HG02588 (cell line): ENCODE results near the gene KDM4C.

ENCODE experiments used
- ATAC-seq: cut with Tn5 transposase; IDR thresholded peaks from one replicate; pipeline ENCODE4 v1.9.1; 2021; ENCODE audit warnings: mild to moderate bottlenecking, moderate library complexity; ENCODE audit not compliant: unreplicated experiment

KDM4C gene

DNA sequence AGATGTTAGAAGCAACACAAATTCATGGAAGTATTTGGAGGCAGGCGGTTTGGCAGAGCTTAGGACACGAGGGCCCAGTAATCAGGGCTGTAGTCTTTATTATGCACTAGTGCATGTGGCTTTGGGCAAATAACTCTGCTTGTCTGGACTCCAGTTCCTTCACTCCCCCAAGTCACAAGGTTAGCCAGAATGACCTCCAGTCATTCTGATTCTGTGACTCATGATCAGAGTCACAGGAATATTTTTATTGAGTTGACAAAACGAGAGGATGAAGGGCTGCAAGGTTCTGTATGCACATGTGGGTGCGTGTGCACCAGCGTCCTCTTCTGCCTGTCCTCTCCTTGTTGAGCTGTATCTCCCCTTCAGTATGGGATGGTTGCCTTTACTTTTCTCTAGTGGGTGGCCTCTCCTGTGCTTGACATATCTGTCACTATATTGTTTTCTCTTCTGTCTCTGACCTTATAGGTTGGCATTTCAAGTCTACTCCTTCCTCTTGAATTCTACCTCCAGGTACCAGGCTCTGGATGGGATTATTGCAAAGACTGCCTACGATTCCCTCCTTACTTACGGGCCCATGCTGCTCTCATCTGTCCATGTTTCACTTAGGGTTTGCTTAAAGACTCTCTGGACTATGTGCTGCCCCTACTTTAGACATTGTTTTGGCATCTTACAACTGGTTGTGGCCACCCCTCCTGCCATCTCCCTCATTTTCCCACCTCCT is 94.6 kb downstream of the KDM4C start:
- ATAC-seq = no peak

DNA sequence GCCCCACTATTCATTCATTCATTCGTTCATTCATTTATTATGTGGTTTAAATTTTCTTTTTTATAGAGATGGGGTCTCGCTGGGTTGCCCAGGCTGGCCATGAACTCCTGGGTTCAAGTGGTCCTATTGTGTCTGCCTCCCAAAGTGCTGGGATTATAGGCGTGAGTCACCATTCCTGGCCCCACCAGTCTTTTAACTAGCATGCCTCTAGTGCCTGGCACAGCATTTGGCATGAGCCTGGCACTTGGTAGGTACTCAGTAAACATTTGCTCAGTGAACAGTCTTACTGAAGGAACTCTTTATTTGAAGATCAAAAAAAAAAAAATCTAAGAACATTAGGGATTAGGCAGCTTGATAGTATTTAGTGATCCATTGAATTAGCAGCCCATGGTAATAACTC is 98.1 kb downstream of the KDM4C start:
- no peak for ATAC-seq

DNA sequence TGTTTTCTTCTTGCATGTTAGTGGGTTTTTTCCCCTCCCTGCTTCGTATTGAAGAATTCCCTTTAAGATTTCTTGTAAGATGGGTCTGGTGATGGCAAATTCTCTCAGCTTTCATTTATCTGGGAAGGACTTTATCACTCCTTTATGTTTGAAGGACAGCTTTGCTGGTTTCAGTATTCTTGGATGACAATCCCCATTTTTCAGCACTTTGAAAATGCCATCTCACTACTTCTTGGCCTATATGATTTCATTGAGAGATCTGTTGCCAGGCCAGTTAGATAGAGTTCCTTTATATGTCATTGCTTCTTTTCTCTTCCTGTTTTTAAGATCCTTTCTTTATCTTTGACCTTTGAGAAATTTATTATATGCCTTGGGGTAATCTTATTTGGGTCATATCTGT is 106.3 kb downstream of the KDM4C start:
- ATAC-seq = no peak

DNA sequence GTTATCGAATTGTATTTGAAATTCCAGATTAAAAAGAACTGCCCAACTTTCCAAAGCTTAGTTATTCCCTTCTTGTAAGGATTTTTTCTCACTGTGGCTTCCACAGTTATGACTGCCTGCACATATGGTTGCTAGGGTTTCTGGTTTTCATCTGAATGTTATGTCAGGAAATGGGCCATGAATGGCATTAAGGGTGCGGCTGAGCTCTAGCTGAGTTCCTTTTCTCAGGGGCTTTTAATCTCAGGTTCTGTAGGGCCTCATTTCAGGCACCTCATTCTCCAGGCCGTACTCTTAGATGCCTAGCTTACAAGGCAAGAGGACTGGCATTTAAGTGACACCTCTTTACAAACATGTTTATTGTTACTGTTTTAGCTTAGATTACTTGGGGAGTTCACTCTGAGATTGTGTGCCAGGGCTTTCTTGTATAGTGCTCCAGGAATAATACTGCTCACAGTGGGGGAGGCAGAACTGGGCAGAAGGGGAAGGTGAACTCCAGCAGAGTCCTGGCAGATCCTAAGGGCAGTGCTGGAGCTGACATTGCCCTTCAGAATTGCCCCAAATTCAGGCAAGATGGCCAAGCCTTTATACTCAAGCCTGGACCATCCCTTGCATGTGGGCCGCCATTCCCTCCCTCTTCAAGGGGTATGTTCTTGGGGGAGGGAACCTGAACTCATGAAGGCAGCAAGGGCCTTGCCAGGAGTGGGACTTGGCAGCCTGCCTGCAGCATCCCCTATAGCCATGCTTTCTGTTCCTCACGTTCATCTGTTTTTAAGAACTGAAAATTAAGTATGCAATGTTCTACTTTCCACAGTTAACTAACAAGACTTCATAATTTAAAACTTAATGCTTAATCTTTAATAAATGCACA is 111.5 kb downstream of the KDM4C start:
- no peak for ATAC-seq

DNA sequence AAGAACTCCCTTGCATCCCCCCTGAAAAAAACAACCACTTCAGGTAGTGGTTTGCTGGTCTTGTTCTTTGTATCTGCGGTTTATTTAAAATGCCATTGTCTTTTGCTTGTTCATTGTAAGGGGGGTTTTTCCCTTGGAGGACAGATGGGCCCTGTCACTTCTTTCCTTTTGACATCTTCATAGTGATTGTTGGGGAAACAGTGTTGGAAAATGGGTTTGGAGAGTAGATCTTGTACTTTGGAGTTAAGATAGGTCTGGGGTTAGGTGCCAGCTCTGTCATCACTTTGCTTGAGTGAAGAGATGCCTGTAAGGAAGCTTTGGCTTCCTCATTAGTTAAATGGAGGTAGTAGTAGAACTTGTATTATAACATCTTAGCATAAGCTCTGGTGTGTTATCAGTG is 112.4 kb downstream of the KDM4C start:
- no peak for ATAC-seq

DNA sequence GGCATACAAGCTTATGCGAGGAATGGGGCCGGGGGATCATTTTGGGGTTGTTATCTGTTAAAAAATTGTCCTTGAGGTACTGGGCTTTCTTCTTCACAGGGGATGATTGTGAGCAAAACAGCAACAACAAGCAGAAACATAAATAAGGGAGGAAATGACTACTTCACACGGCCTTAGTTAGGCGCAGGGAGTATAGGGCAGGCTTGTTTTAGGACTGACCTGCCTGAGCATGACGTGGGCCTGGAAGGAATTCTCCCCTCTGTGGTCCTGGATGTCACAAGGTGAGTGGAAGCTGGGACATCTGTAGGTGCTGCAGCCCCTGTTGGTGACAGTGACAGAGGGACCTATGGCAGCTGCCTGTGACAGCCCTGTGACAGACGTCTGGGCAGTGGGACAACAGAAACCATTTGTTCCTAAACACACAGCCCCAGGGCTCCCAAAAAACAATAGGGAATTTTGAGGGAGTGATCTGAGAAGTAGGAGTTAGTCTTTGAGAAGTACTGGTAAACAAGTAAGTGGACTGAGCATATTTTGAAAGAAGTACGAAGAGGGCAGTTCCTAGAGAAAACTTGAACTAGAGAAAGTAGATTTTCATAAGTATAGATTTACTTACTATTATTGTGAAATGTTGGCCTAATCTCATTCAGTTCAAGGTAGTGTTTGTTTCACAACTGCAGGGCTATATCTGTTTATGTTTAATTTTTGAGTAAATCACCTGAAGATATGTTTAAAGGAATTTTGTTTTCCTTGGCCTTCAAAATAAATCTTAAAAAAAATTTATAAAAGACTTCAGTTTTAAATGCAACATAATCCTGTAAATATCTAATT is 113.1 kb downstream of the KDM4C start:
- ATAC-seq = no peak

DNA sequence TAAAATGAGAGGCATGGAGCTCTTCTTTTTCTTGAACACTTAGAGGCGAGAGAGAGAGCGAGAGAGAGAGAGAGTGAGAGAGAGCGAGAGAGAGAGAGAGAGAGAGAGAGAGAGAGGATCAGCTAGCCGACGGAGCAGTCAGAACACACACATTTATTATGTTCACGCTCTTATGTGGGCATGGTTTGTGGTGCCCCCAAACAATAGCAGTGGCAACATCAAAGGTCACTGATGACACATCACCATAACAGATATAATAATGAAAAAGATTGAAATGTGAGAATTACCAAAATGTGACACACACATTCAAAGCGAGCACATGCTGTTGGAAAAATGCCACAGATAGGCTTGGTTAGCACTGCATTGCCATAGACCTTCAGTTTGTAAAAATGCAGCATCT is 116.1 kb downstream of the KDM4C start:
- no peak for ATAC-seq

DNA sequence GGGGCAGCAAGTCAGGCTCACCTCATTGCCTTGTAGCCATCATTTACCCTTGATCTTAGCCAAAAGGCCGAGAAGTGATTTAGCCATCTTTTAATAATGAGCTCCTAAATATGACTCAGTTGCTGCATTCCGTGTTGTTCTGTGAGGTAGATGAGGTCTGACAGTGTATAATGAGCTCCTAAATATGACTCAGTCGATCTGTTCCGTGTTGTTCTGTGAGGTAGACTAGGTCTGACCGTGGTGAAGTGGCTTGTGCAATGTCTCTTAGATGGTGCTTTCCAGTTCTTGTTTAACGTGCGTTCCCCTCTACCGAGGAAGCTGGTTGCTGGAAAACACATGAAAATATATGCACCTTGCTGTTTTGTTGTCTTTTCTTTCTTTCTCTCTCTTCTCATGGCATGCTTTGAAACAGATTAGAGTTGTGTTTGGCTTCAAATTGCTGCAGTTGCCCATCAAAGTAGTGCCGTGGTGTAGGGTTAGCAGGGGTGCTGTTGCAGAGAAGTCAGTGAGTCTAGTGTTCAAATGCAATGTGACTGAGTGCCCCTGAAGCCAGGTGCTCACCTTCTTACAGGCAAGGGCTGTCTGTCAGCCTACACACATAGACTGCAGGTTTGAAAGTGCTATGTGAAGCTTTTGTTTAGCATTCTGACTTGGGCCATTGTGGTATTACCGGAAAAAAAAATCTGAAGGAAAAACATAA is 118.6 kb downstream of the KDM4C start:
- ATAC-seq = no peak

DNA sequence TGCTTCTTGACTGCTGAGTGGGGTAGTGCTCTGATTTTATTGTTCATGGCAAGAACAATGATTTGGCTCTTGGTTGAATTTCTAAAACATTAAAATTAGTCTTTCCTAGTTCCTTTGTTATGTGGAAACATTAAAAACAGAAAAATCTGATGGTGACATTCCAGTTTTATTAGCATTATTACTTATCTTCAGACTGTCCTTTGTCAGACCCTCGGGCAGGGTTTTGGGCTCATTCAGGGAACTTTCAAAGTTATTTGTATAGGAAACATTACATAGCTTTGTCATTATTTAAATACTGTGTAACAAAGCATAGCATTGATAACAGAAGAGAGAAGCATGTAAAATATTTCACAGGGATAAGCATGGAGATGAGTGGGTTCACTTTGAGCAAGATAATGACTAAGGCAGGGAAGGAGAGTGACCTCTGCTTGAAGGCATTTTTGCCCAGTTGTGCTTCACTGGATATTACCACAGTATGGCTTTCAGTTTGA is 119.9 kb downstream of the KDM4C start:
- no peak for ATAC-seq

DNA sequence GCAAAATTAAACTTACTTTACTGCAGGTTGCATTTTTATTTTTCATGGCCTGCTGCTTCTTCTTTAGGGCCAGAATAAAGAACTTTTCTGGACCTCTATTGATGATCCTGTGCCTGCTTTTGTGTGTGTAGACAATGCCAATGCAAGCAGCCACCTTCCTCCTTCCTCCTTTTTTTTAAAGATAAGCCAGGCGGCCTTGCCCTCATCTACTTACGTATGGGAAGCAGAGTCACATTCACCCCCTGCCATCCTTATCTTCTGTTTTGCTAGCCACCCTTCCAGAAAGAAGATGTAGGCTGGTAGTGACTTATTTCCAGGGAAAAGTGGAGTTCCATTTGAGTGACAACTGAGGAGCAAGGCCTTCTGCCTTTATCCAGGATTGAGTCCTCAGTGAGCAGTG is 122.9 kb downstream of the KDM4C start:
- no peak for ATAC-seq

DNA sequence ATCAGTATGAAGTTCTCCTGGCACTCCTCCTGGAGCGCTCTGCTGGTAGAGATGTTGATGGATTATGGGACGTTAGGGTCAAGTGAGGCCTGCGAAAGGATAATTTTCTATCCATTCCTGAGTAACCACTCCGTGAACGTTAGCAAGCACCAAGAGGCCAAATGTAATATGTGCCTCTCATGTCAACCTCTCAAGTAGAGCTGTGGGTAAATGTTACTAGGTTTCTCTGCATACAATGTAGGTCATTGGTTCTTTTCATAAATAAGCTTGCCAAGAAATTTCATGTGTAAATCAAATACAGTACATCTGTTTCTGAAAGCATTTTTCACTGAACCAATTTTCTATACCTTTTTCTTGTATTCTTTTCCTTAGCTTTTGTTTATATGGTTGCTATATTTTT is 126.3 kb downstream of the KDM4C start:
- ATAC-seq = no peak

DNA sequence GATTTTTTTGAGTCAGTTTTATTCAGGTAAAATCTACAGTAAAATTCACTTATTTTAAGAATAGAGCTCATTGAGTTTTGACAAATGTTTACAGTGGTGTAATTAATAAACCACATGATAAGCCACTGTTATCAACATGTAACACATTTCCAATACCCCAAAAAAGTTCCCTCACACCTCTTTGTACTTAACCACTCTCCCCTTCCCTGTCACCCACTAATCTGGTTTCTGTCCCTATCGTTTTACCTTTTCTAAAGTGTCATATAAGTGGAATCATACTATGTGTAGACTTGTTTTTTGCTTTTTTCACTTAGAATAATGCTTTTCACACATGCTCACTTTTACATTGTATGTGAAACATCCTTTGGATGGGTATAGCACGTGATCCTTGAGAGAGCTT is 127.2 kb downstream of the KDM4C start:
- ATAC-seq = no peak

DNA sequence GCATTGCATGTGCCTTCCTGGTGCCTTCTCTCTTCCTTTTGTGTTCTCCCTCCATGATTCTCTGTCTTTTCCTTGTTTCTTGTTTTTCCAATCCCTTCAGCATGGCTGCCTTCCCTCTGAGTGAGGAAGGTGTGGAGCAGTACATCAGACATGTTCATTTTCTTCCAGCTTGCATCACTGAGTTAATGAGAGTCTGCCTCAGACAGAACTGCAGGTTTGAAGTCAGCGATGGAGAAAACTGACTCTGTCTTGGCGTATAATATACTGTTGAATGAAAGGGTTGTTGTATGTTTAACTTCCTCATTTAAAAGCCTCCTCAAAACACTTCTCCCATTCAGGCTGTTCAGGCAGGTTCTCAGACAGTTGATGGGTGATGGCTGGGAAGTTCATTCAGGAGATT is 129.3 kb downstream of the KDM4C start:
- no peak for ATAC-seq

DNA sequence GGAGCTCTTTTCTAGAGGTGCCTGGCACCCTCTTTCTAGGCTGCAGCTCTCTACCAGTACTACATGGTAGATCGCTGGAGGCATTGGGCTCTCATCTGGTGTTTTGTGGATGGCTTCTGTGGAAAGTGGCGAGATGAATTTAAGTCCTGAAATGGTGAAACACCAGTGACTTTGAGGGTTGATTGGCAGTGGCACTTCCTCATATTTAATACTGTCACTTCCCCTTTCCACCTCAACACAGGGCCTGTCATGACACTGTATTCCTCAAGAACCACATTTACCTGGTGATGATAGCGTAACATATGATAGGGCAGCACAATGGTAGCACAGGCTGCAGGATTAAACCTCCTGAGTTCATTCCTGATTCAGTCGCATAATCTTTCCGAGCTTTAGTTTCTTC is 132.1 kb downstream of the KDM4C start:
- no peak for ATAC-seq

DNA sequence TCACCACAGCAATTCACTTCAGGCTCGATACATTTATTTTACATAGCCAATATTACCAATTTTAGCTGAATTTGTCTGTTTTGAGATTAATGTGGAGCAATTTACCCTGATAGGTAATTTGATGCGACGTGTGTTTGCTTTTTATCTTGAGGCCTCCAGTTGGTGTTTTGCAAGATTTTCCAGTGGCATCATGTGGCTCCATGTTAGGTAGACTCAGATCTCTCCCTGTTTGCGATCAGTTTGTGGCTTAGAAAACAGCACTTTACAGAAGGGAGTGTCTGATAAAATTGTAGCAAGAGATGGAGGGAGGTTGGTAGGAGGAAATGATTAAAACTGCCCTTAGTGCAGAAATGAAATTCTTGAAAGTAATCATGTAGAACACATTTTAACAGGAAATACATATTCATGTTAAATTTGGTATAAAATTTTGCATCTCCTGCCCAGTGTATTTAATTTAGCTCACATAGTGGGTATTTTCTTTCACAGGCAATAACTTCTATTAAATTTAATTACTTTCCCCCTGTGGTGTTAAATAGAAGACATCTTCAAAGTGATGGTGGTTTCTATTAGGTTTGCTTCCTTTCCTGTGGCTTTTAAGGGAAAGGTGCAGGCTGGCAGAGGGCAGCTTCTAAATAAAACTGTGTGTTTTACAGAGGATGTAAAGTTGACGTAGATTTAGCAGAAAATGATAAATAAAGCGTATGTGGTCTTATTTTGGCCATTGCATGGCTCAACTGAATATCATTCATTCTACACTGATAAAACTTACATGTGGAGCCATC is 135.8 kb downstream of the KDM4C start:
- ATAC-seq = no peak

DNA sequence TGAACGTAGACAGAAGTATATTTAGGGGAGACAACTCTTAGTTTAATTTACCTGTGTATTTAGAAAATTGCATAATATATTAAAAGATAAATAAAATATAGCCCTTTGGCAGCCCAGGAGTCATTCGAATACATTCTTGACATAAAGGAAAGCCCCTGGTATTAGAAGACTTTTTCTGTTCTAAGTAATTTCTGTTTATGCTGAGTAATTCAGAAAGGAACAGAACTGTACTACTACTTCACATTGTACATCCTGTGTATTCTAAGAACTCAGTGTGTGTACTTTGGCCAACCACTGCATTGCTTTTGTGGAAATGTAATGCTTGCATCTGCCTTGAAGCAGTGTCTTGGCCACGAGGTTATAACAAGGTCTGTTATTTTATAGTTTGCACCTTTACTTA is 136.4 kb downstream of the KDM4C start:
- peak; percentile 91 for ATAC-seq

DNA sequence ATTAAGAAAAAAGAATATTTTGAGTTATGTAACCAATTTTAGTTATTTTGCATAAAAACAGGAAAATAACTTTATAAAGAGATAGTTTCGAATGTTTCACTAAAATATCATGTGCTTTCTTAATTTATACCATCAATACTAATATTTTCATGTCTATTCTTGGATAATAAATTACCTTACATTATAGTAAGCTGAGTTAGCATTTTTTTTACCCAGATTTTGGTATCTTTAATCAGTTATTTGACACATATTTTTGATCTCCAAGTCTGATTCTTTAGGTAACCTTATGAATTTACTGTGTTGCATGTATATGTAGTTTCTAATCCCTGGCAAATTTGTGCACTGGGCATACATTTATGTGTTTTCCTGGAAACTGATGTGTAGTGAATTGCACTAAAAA is 138.0 kb downstream of the KDM4C start:
- no peak for ATAC-seq

DNA sequence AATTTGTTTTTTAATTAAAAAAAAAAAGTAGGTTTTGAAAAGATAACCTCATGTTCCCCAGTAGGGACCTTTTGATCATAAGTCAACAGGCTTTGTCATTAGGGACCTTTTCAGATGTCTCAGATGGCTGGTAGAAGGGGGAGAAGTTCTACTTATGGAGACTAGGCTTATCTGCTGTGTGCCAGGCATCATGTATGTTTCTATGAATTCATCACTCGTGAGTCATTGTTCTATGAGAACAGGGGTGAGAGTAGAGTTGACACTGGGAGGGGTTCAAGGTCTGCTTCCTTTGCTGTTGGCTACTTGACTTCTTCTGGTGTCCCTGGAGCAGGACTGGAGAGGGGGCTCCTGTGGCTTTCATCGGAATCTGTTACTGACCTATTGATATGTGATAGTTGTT is 138.8 kb downstream of the KDM4C start:
- no peak for ATAC-seq

DNA sequence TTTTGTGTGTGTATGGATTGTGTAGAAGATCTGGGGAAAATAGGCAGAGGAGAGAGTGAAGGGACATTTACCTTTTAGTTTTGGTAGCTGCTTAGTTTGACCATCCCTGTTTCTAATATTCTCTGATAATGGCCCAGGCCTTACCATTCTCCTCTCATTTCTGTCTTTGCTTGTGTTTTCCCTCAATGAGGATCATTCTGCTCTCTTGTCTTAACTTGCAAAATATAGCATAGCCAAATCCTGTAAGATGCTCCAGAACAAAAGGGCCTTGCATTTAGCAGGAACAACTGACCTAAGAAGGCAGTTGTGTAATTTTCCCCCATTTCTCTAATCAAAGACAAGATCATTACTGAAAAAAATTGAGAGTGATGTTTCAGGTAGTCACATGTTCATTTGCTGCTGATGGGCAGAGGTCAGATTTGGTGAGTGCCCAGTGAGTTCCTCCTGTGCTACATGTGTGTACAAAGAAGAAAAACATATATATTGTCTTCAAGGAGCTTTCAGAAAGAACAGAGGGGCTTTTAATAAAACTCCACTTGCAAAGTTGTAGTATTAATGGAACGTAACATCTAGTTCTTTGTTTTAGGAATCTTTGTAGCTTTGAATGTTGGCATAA is 139.5 kb downstream of the KDM4C start:
- ATAC-seq = no peak

DNA sequence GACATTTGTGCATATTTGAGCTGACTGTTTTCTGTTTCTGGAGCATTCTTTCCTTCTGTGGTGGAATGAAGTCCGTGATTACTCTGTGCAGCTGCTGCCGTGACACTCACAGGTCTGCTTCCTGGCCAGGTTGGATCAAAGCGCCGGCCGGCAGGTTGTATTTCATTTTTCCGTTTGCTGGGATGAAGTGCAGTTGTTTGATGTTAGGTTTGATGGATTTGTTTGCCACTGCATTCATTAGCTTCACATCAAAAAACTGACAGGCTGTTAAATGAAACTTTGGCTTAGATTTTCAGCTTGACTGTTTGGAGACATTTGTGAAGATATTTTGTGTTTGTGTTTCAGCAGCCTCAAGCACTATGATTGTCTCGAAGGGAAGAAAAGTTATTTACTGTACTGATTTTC is 140.1 kb downstream of the KDM4C start:
- ATAC-seq = no peak
